Activated CD8-positive, alpha-beta memory T cell treated with anti-CD3 and anti-CD28 coated beads for 36 hours (primary cell): ENCODE data around the gene YWHAG. TPM values are rescaled to one million over a fixed set of nuclear protein-coding genes. Genes with fewer than 3 reads are reported as not detected.

Experiments
- total RNA-seq, 2 experiments: library from RNA; stranded (reverse); gene quantifications; one replicate each; pipeline ENCODE4 v1.2.3, GENCODE V29; 2021

Gene YWHAG
- total RNA-seq, 2 experiments from 2014 or later = 167 to 174 TPM

Other genes starting within 250 kb of the YWHAG start
- gene SRRM3, start 157.1 kb downstream of the YWHAG start, total RNA-seq = not detected
- 10 to 100 TPM; 66.0 to 67.0 TPM for gene HSPB1, start 56.3 kb downstream of the YWHAG start, total RNA-seq
- under 1 TPM; 0.40 to 0.63 TPM for gene SSC4D, start 50.7 kb upstream of the YWHAG start, total RNA-seq
- gene ZP3, start 66.0 kb upstream of the YWHAG start, total RNA-seq = 1 to 10 TPM; 1.5 to 1.6 TPM
- gene DTX2, start 102.7 kb upstream of the YWHAG start, total RNA-seq = 10 to 100 TPM; 17.1 to 21.9 TPM
- gene UPK3B, start 151.6 kb upstream of the YWHAG start, total RNA-seq = under 1 TPM in 1 of 2 experiments, not detected in 1; 0.65 TPM
- gene SPDYE16, start 184.3 kb upstream of the YWHAG start, total RNA-seq = under 1 TPM in 1 of 2 experiments, not detected in 1; 0.30 TPM